Measurements from ENCODE around the gene PCLO.
"Not testable (repeated sequence)": the region's sequence is repeated elsewhere in the genome, so short reads cannot be mapped to it uniquely, and the experiment has no call there.

Gene PCLO

GRCh38 chr7:83038787-83039186 is 123.9 kb downstream of the PCLO start:
- no peak for DNase-seq

GRCh38 chr7:83036721-83037380 is 125.8 kb downstream of the PCLO start:
- DNase-seq, result no peak

- DNase-seq, result no peak
These were observed 126.6 kb downstream of the PCLO start for GRCh38 chr7:83036130-83036529.

- peak; percentile 66 for DNase-seq
These were observed 130.5 kb downstream of the PCLO start for GRCh38 chr7:83032195-83032594.

DNA sequence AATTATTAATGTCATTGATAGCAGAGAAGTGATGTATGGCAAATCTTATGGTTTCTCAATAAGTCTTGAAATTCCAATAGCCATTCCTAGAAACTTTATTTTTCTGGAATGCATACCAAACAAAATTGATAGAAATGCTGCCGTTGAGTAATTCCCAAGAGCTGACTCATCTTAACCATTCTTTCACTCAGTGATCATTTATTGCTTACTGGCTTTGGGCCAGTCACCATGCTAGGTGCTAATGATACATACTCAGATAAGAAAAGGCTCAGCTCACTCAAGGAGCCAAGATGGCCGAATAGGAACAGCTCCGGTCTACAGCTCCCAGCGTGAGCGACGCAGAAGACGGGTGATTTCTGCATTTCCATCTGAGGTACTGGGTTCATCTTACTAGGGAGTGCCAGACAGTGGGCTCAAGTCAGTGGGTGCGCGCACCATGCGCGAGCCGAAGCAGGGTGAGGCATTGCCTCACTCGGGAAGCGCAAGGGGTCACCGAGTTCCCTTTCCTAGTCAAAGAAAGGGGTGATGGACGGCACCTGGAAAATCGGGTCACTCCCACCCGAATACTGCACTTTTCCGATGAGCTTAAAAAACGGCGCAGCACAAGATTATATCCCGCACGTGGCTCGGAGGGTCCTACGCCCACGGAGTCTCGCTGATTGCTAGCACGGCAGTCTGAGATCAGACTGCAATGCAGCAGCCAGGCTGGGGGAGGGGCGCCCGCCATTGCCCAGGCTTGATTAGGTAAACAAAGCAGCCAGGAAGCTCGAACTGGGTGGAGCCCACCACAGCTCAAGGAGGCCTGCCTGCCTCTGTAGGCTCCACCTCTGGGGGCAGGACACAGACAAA is 138.6 kb downstream of the PCLO start:
- DNase-seq, result not testable (repeated sequence)

DNA sequence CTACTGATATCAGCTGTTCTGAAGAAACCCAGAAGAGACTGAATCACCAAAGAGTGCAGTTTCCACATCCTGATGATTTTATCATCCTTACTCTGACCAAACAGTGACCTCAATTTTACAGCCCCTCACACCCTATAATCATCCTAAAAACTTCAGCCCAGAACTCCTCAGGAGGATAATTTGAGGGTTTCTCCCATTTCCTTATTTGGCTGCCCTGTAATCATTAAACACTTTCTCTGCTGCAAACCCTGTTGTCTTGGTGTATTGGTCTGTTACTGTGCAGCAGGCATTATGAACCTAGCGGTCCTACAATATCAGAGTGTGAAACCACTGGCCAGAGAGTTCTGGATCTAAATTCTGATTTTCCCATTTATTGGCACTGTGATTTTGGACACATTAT is 141.7 kb downstream of the PCLO start:
- no peak for DNase-seq

GRCh38 chr7:83020161-83020560 is 142.5 kb downstream of the PCLO start:
- DNase-seq, result no peak

DNA sequence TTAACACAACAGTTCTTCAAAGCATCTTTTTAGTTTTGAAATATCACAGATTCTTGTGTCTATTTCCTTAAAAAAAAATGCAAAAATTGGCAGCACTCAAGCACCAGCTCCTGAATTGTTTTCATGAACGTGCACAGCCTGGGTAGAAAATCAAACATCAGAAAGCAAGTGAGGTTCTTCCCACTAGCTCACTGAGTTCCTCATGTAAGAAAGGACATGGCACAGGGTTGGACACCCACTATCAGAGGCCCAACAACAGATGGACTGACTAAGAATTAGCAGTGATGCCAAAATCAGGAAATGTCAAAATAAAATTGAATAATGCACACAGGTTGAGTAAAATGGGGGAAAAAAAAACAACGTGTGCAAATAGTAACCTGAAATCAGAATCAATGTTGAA is 146.8 kb downstream of the PCLO start:
- no peak for DNase-seq

DNA sequence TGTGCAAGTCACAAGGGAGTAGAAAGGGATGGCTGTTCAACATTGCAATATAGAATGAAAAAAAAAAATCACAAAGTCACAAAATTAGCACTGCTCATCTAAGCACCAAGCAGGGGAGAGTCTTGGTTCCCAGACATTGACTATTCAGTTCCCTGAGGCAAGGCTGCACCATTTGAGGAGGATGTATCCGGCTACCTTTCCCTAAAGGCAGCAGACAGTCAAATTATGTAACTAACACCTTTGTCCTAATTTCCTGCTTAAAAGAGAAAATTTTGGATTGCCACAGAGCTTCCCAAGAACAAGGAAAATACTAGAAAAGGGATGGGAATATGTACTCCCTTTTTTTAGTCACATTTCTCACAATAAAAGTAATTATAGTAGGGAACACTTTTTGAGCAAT is 148.1 kb downstream of the PCLO start:
- no peak for DNase-seq

DNA sequence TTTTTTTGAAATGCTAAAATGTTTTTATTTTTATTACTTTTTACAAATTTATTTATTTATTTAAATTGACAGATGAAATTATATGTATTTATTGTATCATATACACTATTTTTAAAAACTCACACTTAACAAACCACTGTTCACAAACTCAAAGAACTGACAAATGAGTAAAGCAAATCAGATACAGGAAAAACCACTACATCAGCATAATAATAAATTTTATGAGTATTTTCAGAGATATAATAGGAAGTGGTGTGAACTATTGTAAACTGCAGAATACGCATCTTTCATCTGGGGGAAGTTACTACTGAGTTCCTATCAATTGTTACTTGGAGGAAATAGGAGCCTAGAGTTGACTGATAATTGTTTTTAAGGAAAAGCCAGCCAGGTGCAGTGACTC is 150.7 kb downstream of the PCLO start:
- DNase-seq, result no peak

- DNase-seq, result peak; percentile 22
These were observed 157.3 kb downstream of the PCLO start for GRCh38 chr7:83005410-83005809.

GRCh38 chr7:83001362-83002040 is 161.2 kb downstream of the PCLO start:
- no peak for DNase-seq

- peak; percentile 36 for DNase-seq
These were observed 164.2 kb downstream of the PCLO start for GRCh38 chr7:82998436-82998835.

GRCh38 chr7:82985144-82985802 is 177.4 kb downstream of the PCLO start:
- no peak for DNase-seq

DNA sequence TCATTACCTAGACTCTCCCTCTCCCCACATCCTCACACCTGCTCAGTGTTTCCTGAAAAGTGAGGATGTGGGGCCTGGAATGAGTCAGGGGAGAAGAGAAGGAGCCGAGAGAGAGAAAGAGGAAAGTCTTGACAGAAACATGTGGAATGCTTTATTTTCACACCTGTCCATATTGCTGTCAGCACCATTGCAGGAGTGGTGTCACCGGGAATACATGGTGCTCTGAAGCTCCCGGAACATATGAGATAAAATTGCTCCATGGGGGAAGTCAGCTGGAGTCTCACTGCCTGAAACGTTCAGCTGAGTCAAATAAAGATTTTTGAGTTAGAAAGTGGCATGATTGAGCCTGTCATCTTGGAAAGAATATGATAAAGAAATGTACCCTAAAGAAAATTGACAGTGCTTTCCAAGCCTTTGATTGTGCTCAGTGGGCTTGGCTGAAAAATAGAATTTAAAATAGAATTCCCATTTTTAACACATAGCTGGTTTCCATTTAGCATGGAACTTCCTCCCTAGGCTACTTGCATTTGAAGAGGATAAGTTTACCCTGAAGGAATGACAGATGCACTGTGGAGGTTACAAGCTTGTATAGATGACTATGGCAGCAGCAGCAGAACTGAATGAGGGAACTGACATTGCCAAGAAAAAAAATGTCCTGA is 182.4 kb downstream of the PCLO start:
- DNase-seq, result no peak

- peak; percentile 30 for DNase-seq
These were observed 186.7 kb downstream of the PCLO start for GRCh38 chr7:82975811-82976468.

- no peak for DNase-seq
These were observed 190.5 kb downstream of the PCLO start for GRCh38 chr7:82972135-82972534.

GRCh38 chr7:82965088-82966036 is 197.3 kb downstream of the PCLO start:
- DNase-seq, result no peak

DNA sequence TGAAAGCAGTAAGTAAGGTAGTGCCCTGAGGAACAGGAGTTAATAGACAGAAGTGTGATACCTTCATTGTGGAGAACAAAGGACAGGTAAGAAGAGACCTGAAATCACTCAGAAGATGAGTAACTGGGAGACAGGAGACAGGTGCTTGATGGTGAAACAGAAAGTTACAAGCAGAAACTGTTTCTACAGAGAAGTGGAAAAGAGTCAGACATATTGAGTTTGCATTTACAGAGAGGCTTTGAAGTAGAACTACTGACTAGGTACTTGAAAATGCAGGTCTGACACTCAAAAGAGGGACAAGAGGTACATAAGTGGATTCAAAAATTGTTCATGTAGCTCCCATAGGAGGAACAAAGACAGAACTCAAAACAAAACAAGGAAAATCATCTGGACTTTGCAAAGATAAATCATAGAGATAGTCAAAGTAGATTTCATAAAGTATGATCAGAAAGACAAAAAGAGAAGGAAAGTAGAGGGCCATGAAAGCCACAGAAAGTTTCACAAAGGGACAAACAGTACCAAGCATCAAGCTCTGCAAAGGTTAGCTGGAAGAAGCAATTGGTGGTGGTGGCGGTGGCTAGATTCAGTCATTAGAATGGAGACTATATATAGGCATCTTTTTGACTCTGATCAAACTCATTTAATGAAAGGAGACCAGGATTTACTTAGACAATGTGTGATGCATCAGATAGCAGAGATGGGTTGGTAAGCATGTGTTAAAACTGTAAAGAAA is 198.4 kb downstream of the PCLO start:
- DNase-seq, result no peak

- no peak for DNase-seq
These were observed 201.4 kb downstream of the PCLO start for GRCh38 chr7:82961240-82961639.

Data from NCI-H82 (cell line).